ENCODE measurements around the gene ZSCAN9. TPM values are rescaled to one million over a fixed set of nuclear protein-coding genes. Genes with fewer than 3 reads are reported as not detected.

The ZSCAN9 gene
- total RNA-seq, 2 experiments from 2014 or later = 2.5 to 3.0 TPM

DNA sequence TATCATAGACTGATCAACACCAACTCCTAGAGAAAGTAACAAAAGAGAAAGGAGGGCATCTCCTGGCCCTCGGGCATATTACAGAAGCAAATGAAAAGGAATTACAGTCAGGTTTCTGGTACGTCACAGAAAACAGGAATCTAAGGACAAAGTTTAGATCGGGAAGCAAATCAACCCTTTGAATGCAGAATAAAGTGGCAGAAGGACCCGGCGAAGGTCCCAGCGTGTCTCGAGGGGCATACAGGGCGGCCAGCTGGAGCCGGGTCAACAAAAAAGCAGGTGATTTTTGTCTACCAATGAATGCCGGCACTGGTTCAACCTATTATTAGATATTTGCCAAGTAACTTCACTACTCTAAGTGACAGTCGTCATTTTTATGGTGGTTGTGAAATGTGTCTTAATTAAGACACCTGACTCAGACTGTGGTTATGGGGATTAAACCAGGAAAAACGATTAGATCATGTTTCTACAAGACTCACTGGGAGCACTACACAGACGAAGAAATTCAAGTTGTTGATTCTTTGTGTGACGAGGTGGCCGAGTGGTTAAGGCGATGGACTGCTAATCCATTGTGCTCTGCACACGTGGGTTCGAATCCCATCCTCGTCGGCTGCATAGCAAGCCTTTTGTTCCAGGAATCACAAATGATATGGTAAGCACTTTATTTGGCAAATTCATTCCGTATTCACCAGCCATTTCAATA lies 12.4 kb upstream of the ZSCAN9 start:
- intact Hi-C loops (cut with micrococcal nuclease) = no loop called here
- ChIA-PET CTCF (interaction anchor here (1.4 kb wide), 1 partner anchor 143 kb away, joined by 3 read pairs; no protein-coding TSS in a partner anchor), POLR2A (no interaction called here)
- Mint-ChIP-seq H3K36me3 (ENCODE audit: low read depth) (no peaks in the 10 kb centered on the region), H3K27ac (no peak overlapping the region), H3K27me3 (peaks cover 72% of the 10 kb centered on the region), H3K4me3 (peak overlapping the region; percentile 83), H3K4me1 (ENCODE audit: low read depth) (peaks cover 18% of the 10 kb centered on the region), H3K9me3 (peaks cover 2% of the 10 kb centered on the region)
- ATAC-seq = peak; percentile 61
- DNase-seq = peak; percentile 79
- TF ChIP-seq, protein P1, sequence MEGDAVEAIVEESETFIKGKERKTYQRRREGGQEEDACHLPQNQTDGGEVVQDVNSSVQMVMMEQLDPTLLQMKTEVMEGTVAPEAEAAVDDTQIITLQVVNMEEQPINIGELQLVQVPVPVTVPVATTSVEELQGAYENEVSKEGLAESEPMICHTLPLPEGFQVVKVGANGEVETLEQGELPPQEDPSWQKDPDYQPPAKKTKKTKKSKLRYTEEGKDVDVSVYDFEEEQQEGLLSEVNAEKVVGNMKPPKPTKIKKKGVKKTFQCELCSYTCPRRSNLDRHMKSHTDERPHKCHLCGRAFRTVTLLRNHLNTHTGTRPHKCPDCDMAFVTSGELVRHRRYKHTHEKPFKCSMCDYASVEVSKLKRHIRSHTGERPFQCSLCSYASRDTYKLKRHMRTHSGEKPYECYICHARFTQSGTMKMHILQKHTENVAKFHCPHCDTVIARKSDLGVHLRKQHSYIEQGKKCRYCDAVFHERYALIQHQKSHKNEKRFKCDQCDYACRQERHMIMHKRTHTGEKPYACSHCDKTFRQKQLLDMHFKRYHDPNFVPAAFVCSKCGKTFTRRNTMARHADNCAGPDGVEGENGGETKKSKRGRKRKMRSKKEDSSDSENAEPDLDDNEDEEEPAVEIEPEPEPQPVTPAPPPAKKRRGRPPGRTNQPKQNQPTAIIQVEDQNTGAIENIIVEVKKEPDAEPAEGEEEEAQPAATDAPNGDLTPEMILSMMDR (IDR thresholded peaks at IDR 0.05) = no peak

DNA sequence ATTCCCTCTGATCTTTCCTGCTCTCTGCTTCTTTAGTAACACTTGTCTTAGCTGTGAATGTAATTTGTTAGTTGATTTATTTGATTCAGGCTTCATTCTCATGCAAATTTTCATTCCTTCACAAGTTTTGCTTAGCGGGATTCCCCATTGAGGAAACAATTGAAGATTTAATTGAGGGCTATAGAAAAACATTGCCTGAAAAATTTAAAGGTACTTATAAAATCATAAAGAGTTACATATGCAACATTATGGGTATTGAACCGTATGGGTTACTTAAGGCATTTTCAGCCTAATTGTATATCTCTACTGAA lies 11.9 kb upstream of the ZSCAN9 start:
- H3K4me1 Mint-ChIP-seq (ENCODE audit: low read depth) = peaks cover 15% of the 10 kb centered on the region
- peak overlapping the region; percentile 83 for H3K4me3 Mint-ChIP-seq
- peaks cover 72% of the 10 kb centered on the region for H3K27me3 Mint-ChIP-seq
- no peaks in the 10 kb centered on the region for H3K36me3 Mint-ChIP-seq (ENCODE audit: low read depth)
- TF ChIP-seq, protein P1 (IDR thresholded peaks at IDR 0.05) = no peak
- CTCF ChIA-PET = no interaction called here
- POLR2A ChIA-PET = interaction anchor here (0.5 kb wide), 1 partner anchor 791 kb away, joined by 3 read pairs; no protein-coding TSS in a partner anchor
- DNase-seq (no peak), ATAC-seq (no peak)
- intact Hi-C loops (cut with micrococcal nuclease) = no loop called here
- H3K27ac Mint-ChIP-seq = no peak overlapping the region
- peaks cover 2% of the 10 kb centered on the region for H3K9me3 Mint-ChIP-seq

DNA sequence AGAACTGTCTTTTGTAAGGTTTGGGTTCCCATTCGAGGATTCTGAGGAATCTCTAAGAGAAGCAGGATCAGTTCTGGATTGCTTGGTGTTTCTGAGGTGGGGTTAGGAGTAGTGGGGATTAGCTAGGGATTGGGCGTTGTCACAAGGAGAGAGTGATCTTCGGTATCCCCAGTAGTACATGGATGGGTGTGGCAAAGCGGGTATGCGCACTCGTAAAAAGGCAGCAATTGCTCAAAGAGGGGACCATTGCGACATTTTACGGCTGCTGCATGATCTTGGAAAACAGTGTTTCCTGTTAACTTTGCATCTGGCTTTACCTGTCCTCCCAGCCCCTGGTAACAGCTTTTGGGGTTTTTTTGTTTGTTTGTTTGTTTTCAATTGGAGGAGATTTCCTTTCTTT lies 9.7 kb upstream of the ZSCAN9 start:
- TF ChIP-seq, protein P1 (IDR thresholded peaks at IDR 0.05) = no peak
- ATAC-seq (no peak), DNase-seq (no peak)
- CTCF ChIA-PET = no interaction called here
- Mint-ChIP-seq H3K27ac (no peak overlapping the region), H3K36me3 (ENCODE audit: low read depth) (no peaks in the 10 kb centered on the region), H3K27me3 (peaks cover 71% of the 10 kb centered on the region), H3K4me3 (no peak overlapping the region), H3K4me1 (ENCODE audit: low read depth) (peaks cover 17% of the 10 kb centered on the region), H3K9me3 (no peaks in the 10 kb centered on the region)
- POLR2A ChIA-PET = interaction anchor here (0.6 kb wide), 1 partner anchor 1332 kb away, joined by 3 read pairs; no protein-coding TSS in a partner anchor
- intact Hi-C loops (cut with micrococcal nuclease) = no loop called here

DNA sequence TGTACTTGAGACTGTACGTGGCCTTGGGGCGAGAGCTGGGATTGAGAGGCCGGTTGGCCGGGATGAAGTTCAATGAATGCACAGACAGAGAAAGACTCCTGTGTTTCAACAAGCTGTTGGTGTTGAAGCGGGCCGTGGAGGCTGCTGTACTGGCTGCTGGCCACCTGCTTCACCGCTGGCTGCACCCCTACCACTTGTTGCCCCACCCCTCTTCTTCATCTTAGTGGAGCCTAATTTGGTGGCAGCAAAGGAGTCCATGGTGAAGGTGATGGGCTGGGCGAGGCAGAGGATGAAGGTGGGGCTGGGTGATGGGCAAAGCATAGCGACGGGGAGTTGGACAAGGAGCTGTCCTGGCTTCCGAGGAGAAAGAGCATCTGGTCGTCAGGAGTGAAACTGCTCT lies 7.2 kb upstream of the ZSCAN9 start:
- H3K9me3 Mint-ChIP-seq = peaks cover 2% of the 10 kb centered on the region
- H3K27ac Mint-ChIP-seq = no peak overlapping the region
- H3K36me3 Mint-ChIP-seq (ENCODE audit: low read depth) = no peaks in the 10 kb centered on the region
- CTCF ChIA-PET = no interaction called here
- POLR2A ChIA-PET = interaction anchor here (0.9 to 1.9 kb wide), 4 partner anchors 10 to 170 kb away, joined by 3 to 5 read pairs (median 4); partner anchors contain the start of gene ZKSCAN4
- intact Hi-C loops (cut with micrococcal nuclease) = no loop called here
- H3K27me3 Mint-ChIP-seq = peaks cover 71% of the 10 kb centered on the region
- DNase-seq (no peak), ATAC-seq (no peak)
- TF ChIP-seq, protein P1 (IDR thresholded peaks at IDR 0.05) = no peak
- peak overlapping the region; percentile 74 for H3K4me3 Mint-ChIP-seq
- H3K4me1 Mint-ChIP-seq (ENCODE audit: low read depth) = peaks cover 8% of the 10 kb centered on the region

Data from activated CD8-positive, alpha-beta T cell treated with anti-CD3 and anti-CD28 coated beads for 36 hours (primary cell).